ENCODE data around the gene ARHGEF16. TPM values are rescaled to one million over a fixed set of nuclear protein-coding genes. Genes with fewer than 3 reads are reported as not detected.

ARHGEF16 gene
- total and polyA plus RNA-seq, 8 donors: 14.6 to 149 (median 39.2) TPM

DNA sequence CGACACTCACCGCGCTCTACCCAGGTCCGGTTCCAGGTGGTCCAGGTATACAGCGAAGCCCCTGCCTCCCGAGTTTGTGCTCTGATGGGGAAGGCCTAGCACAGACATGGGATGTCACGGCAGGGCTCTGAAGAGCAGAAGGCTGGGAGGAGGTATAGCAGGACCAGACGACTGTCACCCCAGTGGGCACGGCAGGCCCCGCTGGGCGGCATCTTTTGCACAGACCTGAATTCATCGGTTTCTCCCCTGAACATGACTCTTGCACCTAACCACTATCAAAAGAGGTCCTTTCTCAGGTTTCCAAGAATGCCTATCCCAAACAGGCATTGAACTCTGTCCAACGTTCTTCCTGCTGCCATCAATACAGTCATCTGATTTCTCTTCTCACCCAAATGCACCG is 30.6 kb downstream of the ARHGEF16 start:
- TF ChIP-seq EP300 (IDR thresholded peaks at IDR 0.05) (no peak), POLR2AphosphoS5 (IDR thresholded peaks at IDR 0.05) (no peak), POLR2A (IDR thresholded peaks at IDR 0.05) (no peak)
- TF ChIP-seq, protein P1, sequence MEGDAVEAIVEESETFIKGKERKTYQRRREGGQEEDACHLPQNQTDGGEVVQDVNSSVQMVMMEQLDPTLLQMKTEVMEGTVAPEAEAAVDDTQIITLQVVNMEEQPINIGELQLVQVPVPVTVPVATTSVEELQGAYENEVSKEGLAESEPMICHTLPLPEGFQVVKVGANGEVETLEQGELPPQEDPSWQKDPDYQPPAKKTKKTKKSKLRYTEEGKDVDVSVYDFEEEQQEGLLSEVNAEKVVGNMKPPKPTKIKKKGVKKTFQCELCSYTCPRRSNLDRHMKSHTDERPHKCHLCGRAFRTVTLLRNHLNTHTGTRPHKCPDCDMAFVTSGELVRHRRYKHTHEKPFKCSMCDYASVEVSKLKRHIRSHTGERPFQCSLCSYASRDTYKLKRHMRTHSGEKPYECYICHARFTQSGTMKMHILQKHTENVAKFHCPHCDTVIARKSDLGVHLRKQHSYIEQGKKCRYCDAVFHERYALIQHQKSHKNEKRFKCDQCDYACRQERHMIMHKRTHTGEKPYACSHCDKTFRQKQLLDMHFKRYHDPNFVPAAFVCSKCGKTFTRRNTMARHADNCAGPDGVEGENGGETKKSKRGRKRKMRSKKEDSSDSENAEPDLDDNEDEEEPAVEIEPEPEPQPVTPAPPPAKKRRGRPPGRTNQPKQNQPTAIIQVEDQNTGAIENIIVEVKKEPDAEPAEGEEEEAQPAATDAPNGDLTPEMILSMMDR (IDR thresholded peaks at IDR 0.05): no peak
- Histone ChIP-seq H3K4me3 (no peak overlapping the region), H3K36me3 (peaks cover 0 to 10% (median 2%) of the 10 kb centered on the region in 4 donors), H3K4me1 (peaks cover 16 to 36% (median 27%) of the 10 kb centered on the region in 4 donors), H3K27me3 (peaks cover 0 to 24% (median 0%) of the 10 kb centered on the region in 3 donors), H3K9me3 (peaks cover 0 to 6% (median 2%) of the 10 kb centered on the region in 4 donors), H3K27ac (no peak overlapping the region)
- WGBS, 5 donors: 88 to 95% (median 90%) methylated on average over 14 of the region's 14 CpGs
- intact Hi-C loops (cut with DNase I; ENCODE audit: low total_unique reads): no loop called here
- DNase-seq: no peak

DNA sequence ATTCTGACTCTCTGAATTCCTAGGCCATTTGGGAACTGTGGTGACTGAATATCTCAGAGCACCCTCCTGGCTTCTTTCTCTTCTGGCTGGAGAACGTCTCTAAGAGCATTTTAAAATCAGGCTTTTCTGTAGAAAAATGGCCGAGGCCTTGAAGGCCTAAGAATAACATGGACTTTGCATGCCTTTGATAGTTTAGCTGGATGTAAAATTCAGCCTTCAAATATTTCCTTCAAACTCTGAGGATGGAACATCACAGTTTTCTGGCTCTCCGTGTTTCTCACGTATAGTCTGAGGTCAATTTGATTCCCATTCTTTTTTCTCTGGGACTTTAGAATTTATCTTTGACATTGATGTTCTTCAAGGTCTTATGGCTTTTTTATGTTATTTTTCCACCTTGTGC is 34.0 kb downstream of the ARHGEF16 start:
- Histone ChIP-seq H3K36me3 (peaks cover 0 to 12% (median 2%) of the 10 kb centered on the region in 4 donors), H3K9me3 (peaks cover 0 to 6% (median 2%) of the 10 kb centered on the region in 4 donors), H3K4me3 (no peak overlapping the region), H3K4me1 (peaks cover 4 to 21% (median 17%) of the 10 kb centered on the region in 4 donors), H3K27me3 (no peaks in the 10 kb centered on the region), H3K27ac (no peak overlapping the region)
- TF ChIP-seq POLR2AphosphoS5 (IDR thresholded peaks at IDR 0.05): no peak
- TF ChIP-seq, protein P1 (IDR thresholded peaks at IDR 0.05): no peak
- DNase-seq: no peak
- intact Hi-C loops (cut with DNase I; ENCODE audit: low total_unique reads): no loop called here
- 94 to 98% (median 97%) methylated on average over 4 of the region's 4 CpGs for WGBS, 5 donors

DNA sequence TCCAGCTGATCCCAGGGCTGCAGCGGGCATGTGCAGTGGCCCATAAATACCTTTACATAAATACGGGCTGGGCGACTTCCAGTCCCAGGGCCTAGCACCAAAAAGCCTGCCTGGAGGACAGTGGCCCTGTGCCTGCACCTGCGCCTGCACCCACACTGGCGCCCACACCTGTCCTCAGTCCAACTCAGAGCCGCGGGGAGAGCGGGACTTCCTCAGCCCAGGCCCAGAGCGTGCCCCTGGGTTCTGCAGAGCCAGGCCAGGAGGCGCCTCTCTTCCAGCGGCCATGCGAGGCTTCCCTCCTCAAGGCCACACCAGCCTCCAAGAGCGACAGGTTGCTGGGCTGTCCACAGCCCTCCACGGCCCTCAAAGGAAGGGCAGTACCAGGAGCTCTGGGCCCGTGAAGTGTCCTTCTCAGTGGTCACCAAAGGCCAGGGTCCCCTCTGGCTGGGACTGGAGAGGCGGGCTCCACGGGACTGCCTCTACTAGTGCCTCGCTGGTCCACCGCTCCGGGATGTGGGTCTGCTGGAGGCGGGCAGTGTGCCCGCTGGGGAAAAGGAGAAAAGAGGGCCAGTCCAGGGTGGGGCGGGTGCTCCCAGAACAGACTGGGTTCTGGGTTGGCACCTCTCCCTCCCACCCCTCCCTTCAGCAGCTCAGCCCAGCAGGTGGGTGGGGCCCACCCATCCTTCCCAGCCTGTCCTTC is 35.7 kb downstream of the ARHGEF16 start:
- H3K27me3 ChIP-seq: no peaks in the 10 kb centered on the region
- peaks cover 4 to 14% (median 12%) of the 10 kb centered on the region in 4 donors for H3K4me1 ChIP-seq
- H3K4me3 ChIP-seq: no peak overlapping the region
- intact Hi-C loops (cut with DNase I; ENCODE audit: low total_unique reads): loop anchor here (5.0 kb wide), 1 partner anchor 127 kb away; no protein-coding TSS in a partner anchor
- peaks cover 0 to 6% (median 2%) of the 10 kb centered on the region in 4 donors for H3K9me3 ChIP-seq
- no peak for DNase-seq
- peaks cover 0 to 20% (median 2%) of the 10 kb centered on the region in 4 donors for H3K36me3 ChIP-seq
- H3K27ac ChIP-seq: no peak overlapping the region
- TF ChIP-seq, protein P1 (IDR thresholded peaks at IDR 0.05): no peak
- TF ChIP-seq EP300 (IDR thresholded peaks at IDR 0.05): no peak
- TF ChIP-seq POLR2A (IDR thresholded peaks at IDR 0.05): no peak
- TF ChIP-seq POLR2AphosphoS5 (IDR thresholded peaks at IDR 0.05): no peak
- WGBS, 5 donors: 88 to 94% (median 92%) methylated on average over 8 to 23 of the region's 23 CpGs

DNA sequence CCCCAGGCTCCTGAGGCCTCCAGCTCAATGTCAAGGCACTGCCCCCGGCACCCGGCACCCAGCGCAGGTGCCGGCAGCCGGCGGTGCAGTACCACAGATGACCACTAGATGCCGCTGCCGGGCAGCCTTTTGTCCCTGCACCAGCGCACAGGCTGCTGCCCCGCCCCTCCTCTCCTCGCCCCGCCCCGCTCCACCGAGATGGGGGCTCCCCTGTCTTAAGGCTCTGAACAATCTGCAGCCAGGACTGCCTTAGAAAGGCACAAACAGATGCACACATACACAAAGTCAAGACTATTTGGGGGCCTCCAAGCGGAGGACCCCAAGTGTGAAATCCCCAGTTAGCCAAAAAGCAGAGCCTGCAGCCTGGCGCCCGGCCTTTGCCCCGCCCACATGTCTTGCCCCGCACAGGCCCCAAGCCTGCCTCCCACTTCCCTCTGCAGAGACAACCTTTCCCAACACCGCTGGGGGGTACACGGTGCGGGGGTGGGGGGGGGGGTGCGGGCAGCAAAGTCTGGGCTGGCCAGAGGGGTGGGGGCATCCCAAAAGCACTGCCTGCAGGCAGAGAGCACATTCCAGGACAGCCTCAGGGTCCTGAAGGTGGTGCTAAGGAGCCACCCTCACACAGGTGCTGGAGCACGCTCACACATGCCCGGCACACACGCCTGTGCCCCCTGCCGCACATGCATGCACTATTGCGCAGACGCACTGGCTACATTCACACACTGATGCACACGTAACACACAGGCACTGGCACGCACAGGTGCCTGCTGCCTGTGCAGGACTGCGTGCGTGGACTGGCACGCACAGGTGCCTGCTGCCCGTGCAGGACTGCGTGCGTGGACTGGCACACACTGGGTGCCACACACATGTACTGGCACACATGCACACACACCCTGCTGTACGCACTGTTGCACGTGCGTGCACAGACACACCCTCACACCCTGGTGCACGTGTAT is 37.1 kb downstream of the ARHGEF16 start:
- TF ChIP-seq, protein P1 (IDR thresholded peaks at IDR 0.05): peak in 6 of 7 experiments; percentile 96 to 100 (median 98)
- no peak for TF ChIP-seq POLR2A (IDR thresholded peaks at IDR 0.05)
- 36 to 40% (median 38%) methylated on average over 12 to 41 of the region's 41 CpGs for WGBS, 5 donors
- Histone ChIP-seq H3K4me3 (peak overlapping the region in 3 of 4 donors; percentile 15 to 24 (median 19)), H3K4me1 (peaks cover 4 to 14% (median 12%) of the 10 kb centered on the region in 4 donors), H3K36me3 (peaks cover 0 to 20% (median 2%) of the 10 kb centered on the region in 4 donors), H3K27me3 (no peaks in the 10 kb centered on the region), H3K27ac (no peak overlapping the region), H3K9me3 (peaks cover 0 to 6% (median 2%) of the 10 kb centered on the region in 4 donors)
- DNase-seq: peak; percentile 83 to 91
- intact Hi-C loops (cut with DNase I; ENCODE audit: low total_unique reads): loop anchor here (5.0 kb wide), 1 partner anchor 126 kb away; no protein-coding TSS in a partner anchor
